PC-3 (cell line): ENCODE data around the gene MMD. TPM values are rescaled to one million over a fixed set of nuclear protein-coding genes. Genes with fewer than 3 reads are reported as not detected.

Experiments
- ATAC-seq: fragments of 200-7000 bp; cut with Tn5 transposase; 2 replicates; pipeline ENCODE4 v1.9.1; 2020; ENCODE audit warnings: mild to moderate bottlenecking, moderate library complexity
- BruUV-seq: library from RNA; stranded (reverse); fragments of 400-500 nt; replicated peaks from 2 replicates; lab custom pipeline; 2021; lab: Mats Ljungman, UMichigan
- CTCF ChIA-PET: fragments of 300-600 bp; sonication (Branson Sonifier 250); formaldehyde crosslinking; loops from one replicate; lab custom pipeline; 2022; ENCODE audit warnings: antibody characterized with exemption; lab: Charles Lee
- POLR2A ChIA-PET: fragments of 300-600 bp; sonication (Branson Sonifier 250); formaldehyde crosslinking; loops from one replicate; lab custom pipeline; 2022; ENCODE audit warnings: antibody characterized with exemption; ENCODE audit not compliant: unreplicated experiment; lab: Charles Lee
- DNase-seq: peaks from one replicate; pipeline ENCODE4 v3.0.0-alpha.2; 2015
- H2AFZ ChIP-seq: fragments of 300-600 bp; sonication (generic); 2 replicates; pipeline ENCODE4 v1.6.0; 2016; ENCODE audit warnings: antibody characterized with exemption, low read length
- H3F3A ChIP-seq: fragments of 300-600 bp; sonication (generic); one replicate; pipeline ENCODE4 v1.6.0; 2017; ENCODE audit warnings: antibody characterized with exemption, low read length, control low read depth, mild to moderate bottlenecking; ENCODE audit not compliant: unreplicated experiment
- H3K27ac ChIP-seq: fragments of 300-600 bp; sonication (generic); 2 replicates; pipeline ENCODE4 v1.5.1; 2016; ENCODE audit warnings: mild to moderate bottlenecking, low read length
- H3K27me3 ChIP-seq: fragments of 300-600 bp; sonication (generic); 2 replicates; pipeline ENCODE4 v1.6.1; 2016; ENCODE audit warnings: low read length, mixed read lengths
- H3K36me3 ChIP-seq: fragments of 300-600 bp; sonication (generic); 2 replicates; pipeline ENCODE4 v1.6.1; 2016; ENCODE audit warnings: low read depth, mixed run types, low read length, mixed read lengths
- H3K4me1 ChIP-seq: fragments of 300-600 bp; sonication (generic); 2 replicates; pipeline ENCODE4 v1.5.1; 2016; ENCODE audit warnings: low read length; ENCODE audit not compliant: insufficient read depth
- H3K4me2 ChIP-seq: fragments of 300-600 bp; sonication (generic); 2 replicates; pipeline ENCODE4 v1.6.0; 2016; ENCODE audit warnings: low read length
- H3K4me3 ChIP-seq: fragments of 300-600 bp; sonication (generic); 2 replicates; pipeline ENCODE4 v1.5.1; 2016; ENCODE audit warnings: mild to moderate bottlenecking, low read length, mixed read lengths
- H3K79me2 ChIP-seq: fragments of 300-600 bp; sonication (generic); 2 replicates; pipeline ENCODE4 v1.6.1; 2017; ENCODE audit warnings: low read length, mixed read lengths
- H3K9ac ChIP-seq: fragments of 300-600 bp; sonication (generic); 2 replicates; pipeline ENCODE4 v1.6.0; 2016; ENCODE audit warnings: mild to moderate bottlenecking, low read length
- H3K9me2 ChIP-seq: fragments of 300-600 bp; sonication (generic); replicated peaks from 2 replicates; pipeline ENCODE4 v1.6.1; 2016; ENCODE audit warnings: mixed run types, low read length, mixed read lengths
- H3K9me3 ChIP-seq: fragments of 300-600 bp; sonication (generic); 2 replicates; pipeline ENCODE4 v1.6.1; 2016; ENCODE audit warnings: low read length, mixed read lengths
- H4K20me1 ChIP-seq: fragments of 300-600 bp; sonication (generic); 2 replicates; pipeline ENCODE4 v1.6.1; 2016; ENCODE audit warnings: low read length, mixed read lengths
- CTCF ChIP-seq: fragments of 300-600 bp; sonication (generic); conservative IDR thresholded peaks from 2 replicates; pipeline ENCODE4 v1.5.1; 2017; ENCODE audit warnings: antibody characterized with exemption, low read depth, mild to moderate bottlenecking, low read length
- EZH2 ChIP-seq: fragments of 300-600 bp; sonication (generic); IDR thresholded peaks from one replicate; pipeline ENCODE4 v1.6.1; 2017; ENCODE audit warnings: antibody characterized with exemption, mild to moderate bottlenecking, low read length; ENCODE audit not compliant: unreplicated experiment
- EZH2phosphoT487 ChIP-seq: fragments of 300-600 bp; sonication (generic); IDR thresholded peaks from 2 replicates; pipeline ENCODE4 v1.6.1; 2018; ENCODE audit warnings: mild to moderate bottlenecking, antibody characterized with exemption, low read length, borderline replicate concordance
- intact Hi-C: fragments of 100-400 bp; cut with micrococcal nuclease; formaldehyde crosslinking; loops from 2 replicates; pipeline ENCODE4 v1.9.0; 2023
- total RNA-seq: library from RNA; depleted of rRNA; stranded (reverse); fragments of >200 nt; gene quantifications from 2 replicates; pipeline ENCODE4 v1.2.3, GENCODE V29; 2014

Gene MMD
- total RNA-seq, 1 experiment from 2014 or later, result 24.1 TPM

- DNase-seq (no peak), ATAC-seq (no peak)
- H3K4me1 ChIP-seq, result peaks cover 5% of the 10 kb centered on the region
- H3K27me3 ChIP-seq, result no peaks in the 10 kb centered on the region
- intact Hi-C loops, result no loop called here
- CTCF ChIA-PET, result no interaction called here
- POLR2A ChIA-PET, result no interaction called here
- H4K20me1 ChIP-seq, result no peaks in the 10 kb centered on the region
- H3K4me3 ChIP-seq, result no peak overlapping the region
- no peaks in the 10 kb centered on the region for H3K79me2 ChIP-seq
- H3K36me3 ChIP-seq, result no peaks in the 10 kb centered on the region
- no peak for TF ChIP-seq EZH2
- TF ChIP-seq EZH2phosphoT487, result no peak
- no peak for TF ChIP-seq CTCF
- H3K9ac ChIP-seq, result no peak overlapping the region
- no peaks in the 10 kb centered on the region for H3F3A ChIP-seq
- H3K9me3 ChIP-seq, result no peaks in the 10 kb centered on the region
- H3K4me2 ChIP-seq, result no peak overlapping the region
- no peaks in the 10 kb centered on the region for H3K9me2 ChIP-seq
- BruUV-seq, result no TSS peak
- H2AFZ ChIP-seq, result no peak overlapping the region
- no peak overlapping the region for H3K27ac ChIP-seq
These were observed 18.8 kb upstream of the MMD start for GRCh38 chr17:55440391-55440790.

- BruUV-seq, result no TSS peak
- no peak for ATAC-seq
- H3K79me2 ChIP-seq, result no peaks in the 10 kb centered on the region
- no peak overlapping the region for H2AFZ ChIP-seq
- no peak for TF ChIP-seq EZH2phosphoT487
- no peak for TF ChIP-seq EZH2
- no peak for TF ChIP-seq CTCF
- H3K4me2 ChIP-seq, result no peak overlapping the region
- H3K27me3 ChIP-seq, result no peaks in the 10 kb centered on the region
- no peaks in the 10 kb centered on the region for H4K20me1 ChIP-seq
- no peaks in the 10 kb centered on the region for H3K9me3 ChIP-seq
- no peak overlapping the region for H3K9ac ChIP-seq
- DNase-seq, result no peak
- H3K9me2 ChIP-seq, result no peaks in the 10 kb centered on the region
- ChIA-PET POLR2A (no interaction called here), CTCF (no interaction called here)
- H3F3A ChIP-seq, result peaks cover 6% of the 10 kb centered on the region
- peaks cover 27% of the 10 kb centered on the region for H3K4me1 ChIP-seq
- no peak overlapping the region for H3K27ac ChIP-seq
- no peaks in the 10 kb centered on the region for H3K36me3 ChIP-seq
- H3K4me3 ChIP-seq, result no peak overlapping the region
- intact Hi-C loops, result loop anchor here (10.0 kb wide), 1 partner anchor 272 kb away; no protein-coding TSS in a partner anchor
These were observed 15.5 kb upstream of the MMD start for GRCh38 chr17:55437159-55437605.

GRCh38 chr17:55436224-55437158, 14.9 kb upstream of the MMD start:
- DNase-seq (peak; percentile 29), ATAC-seq (no peak)
- Histone ChIP-seq H2AFZ (no peak overlapping the region), H3K9me2 (no peaks in the 10 kb centered on the region), H3K36me3 (no peaks in the 10 kb centered on the region), H3K4me2 (no peak overlapping the region), H3K4me1 (peaks cover 29% of the 10 kb centered on the region), H4K20me1 (no peaks in the 10 kb centered on the region), H3K79me2 (no peaks in the 10 kb centered on the region), H3K4me3 (no peak overlapping the region), H3K27me3 (no peaks in the 10 kb centered on the region), H3K9ac (no peak overlapping the region), H3F3A (peaks cover 6% of the 10 kb centered on the region), H3K9me3 (no peaks in the 10 kb centered on the region), H3K27ac (no peak overlapping the region)
- ChIA-PET CTCF (no interaction called here), POLR2A (no interaction called here)
- intact Hi-C loops, result loop anchor here (10.0 kb wide), 1 partner anchor 272 kb away; no protein-coding TSS in a partner anchor
- BruUV-seq, result no TSS peak
- TF ChIP-seq EZH2, result no peak
- TF ChIP-seq EZH2phosphoT487, result no peak
- TF ChIP-seq CTCF, result no peak
